Endometrial microvascular endothelial cells (primary cell): ENCODE measurements around the gene PDE4D. TPM values are rescaled to one million over a fixed set of nuclear protein-coding genes. Genes with fewer than 3 reads are reported as not detected.

ENCODE experiments used
- in situ Hi-C: cut with HindIII; loops from 2 replicates; pipeline ENCODE4 v1.10.0; 2017; ENCODE audit warnings: low sequenced_read_pairs, low pct_unique_long_range_greater_than_20kb; ENCODE audit errors: inconsistent ontology term
- total RNA-seq: library from RNA; depleted of rRNA; stranded (reverse); fragments of >200 nt; gene quantifications from one replicate; pipeline ENCODE4 v1.2.3, GENCODE V29; 2015; ENCODE audit errors: inconsistent ontology term

Gene PDE4D
- total RNA-seq, 1 donor from 2014 or later = 7.9 TPM

- in situ Hi-C loops = no loop called here
Measured at GRCh38 chr5:59041355-59041754, 852.2 kb downstream of the PDE4D start.

- in situ Hi-C loops = no loop called here
Measured at GRCh38 chr5:59040804-59041201, 852.7 kb downstream of the PDE4D start.

GRCh38 chr5:59040024-59040803 is 853.3 kb downstream of the PDE4D start:
- in situ Hi-C loops = no loop called here

- in situ Hi-C loops = no loop called here
Measured at GRCh38 chr5:59039296-59040023, 854.1 kb downstream of the PDE4D start.

- in situ Hi-C loops = no loop called here
Measured at GRCh38 chr5:59038798-59039295, 854.7 kb downstream of the PDE4D start.

- in situ Hi-C loops = no loop called here
Measured at GRCh38 chr5:59037941-59038797, 855.4 kb downstream of the PDE4D start.

- in situ Hi-C loops = no loop called here
Measured at GRCh38 chr5:59037453-59037852, 856.1 kb downstream of the PDE4D start.

- in situ Hi-C loops = no loop called here
Measured at GRCh38 chr5:59037041-59037440, 856.5 kb downstream of the PDE4D start.

- in situ Hi-C loops = no loop called here
Measured at GRCh38 chr5:59036274-59036961, 857.1 kb downstream of the PDE4D start.

GRCh38 chr5:59035681-59036080 is 857.8 kb downstream of the PDE4D start:
- in situ Hi-C loops = no loop called here

- in situ Hi-C loops = no loop called here
Measured at GRCh38 chr5:59034498-59035186, 858.9 kb downstream of the PDE4D start.

- in situ Hi-C loops = no loop called here
Measured at GRCh38 chr5:59027145-59027907, 866.2 kb downstream of the PDE4D start.

GRCh38 chr5:59025734-59026133 is 867.8 kb downstream of the PDE4D start:
- in situ Hi-C loops = no loop called here

GRCh38 chr5:59021837-59022514 is 871.5 kb downstream of the PDE4D start:
- in situ Hi-C loops = no loop called here

GRCh38 chr5:59021286-59021673 is 872.2 kb downstream of the PDE4D start:
- in situ Hi-C loops = no loop called here

- in situ Hi-C loops = no loop called here
Measured at GRCh38 chr5:59020611-59021285, 872.8 kb downstream of the PDE4D start.
